Natural killer cell (primary cell): ENCODE results near the gene MACROD2. TPM values are rescaled to one million over a fixed set of nuclear protein-coding genes. Genes with fewer than 3 reads are reported as not detected.

Experiments
- ATAC-seq, 3 donors: fragments of 150-1000 bp in 2 of 3; fragments of 200-7000 bp in 1 of 3; cut with Tn5 transposase; 1 replicate in 1 of 3; 2 replicates in 2 of 3; pipeline ENCODE4 v1.10.0; 2021; ENCODE audit warnings: mild to moderate bottlenecking in 2 of 3, moderate library complexity in 2 of 3
- DNase-seq, 2 donors: peaks; one replicate each; pipeline versions ENCODE4 v3.0.0 to v3.0.0-alpha.2; 2013 to 2021; ENCODE audit warnings: mixed read lengths in 1 of 2
- H3K27ac ChIP-seq: one replicate; pipeline ENCODE4 v1.5.1; 2013; ENCODE audit warnings: mild to moderate bottlenecking, low read length
- H3K27me3 ChIP-seq: one replicate; pipeline ENCODE4 v1.6.1; 2013; ENCODE audit warnings: low read length; ENCODE audit not compliant: control insufficient read depth, insufficient read depth
- H3K36me3 ChIP-seq: one replicate; pipeline ENCODE4 v1.6.1; 2013; ENCODE audit warnings: low read length; ENCODE audit not compliant: control insufficient read depth, insufficient read depth
- H3K4me1 ChIP-seq: one replicate; pipeline ENCODE4 v1.6.1; 2013; ENCODE audit warnings: low read length; ENCODE audit not compliant: control insufficient read depth, insufficient read depth
- H3K4me3 ChIP-seq: one replicate; pipeline ENCODE4 v1.5.1; 2013; ENCODE audit warnings: low read length
- H3K9me3 ChIP-seq: one replicate; pipeline ENCODE4 v1.6.1; 2013; ENCODE audit warnings: low read length; ENCODE audit not compliant: control insufficient read depth, insufficient read depth
- H3K27ac Mint-ChIP-seq, 2 donors: one replicate each; pipeline ENCODE4 v1.8.0; 2022; ENCODE audit warnings: mild to moderate bottlenecking in 2 of 2, mixed read lengths in 2 of 2, moderate library complexity in 1 of 2
- H3K27me3 Mint-ChIP-seq, 2 donors: one replicate each; pipeline ENCODE4 v1.8.0; 2022; ENCODE audit warnings: low read depth in 2 of 2, mixed read lengths in 2 of 2
- H3K36me3 Mint-ChIP-seq: one replicate; pipeline ENCODE4 v1.8.0; 2022; ENCODE audit warnings: mixed read lengths
- H3K4me1 Mint-ChIP-seq, 2 donors: one replicate each; pipeline ENCODE4 v1.8.0; 2022; ENCODE audit warnings: mixed read lengths in 2 of 2
- H3K4me3 Mint-ChIP-seq: one replicate; pipeline ENCODE4 v1.8.0; 2022; ENCODE audit warnings: mild to moderate bottlenecking, moderate library complexity, mixed read lengths
- H3K9me3 Mint-ChIP-seq, 2 donors: one replicate each; pipeline ENCODE4 v1.8.0; 2022; ENCODE audit warnings: mixed read lengths in 2 of 2
- CTCF ChIP-seq: fragments of 200-600 bp; IDR thresholded peaks from one replicate; pipeline ENCODE4 v1.8.0; 2022; ENCODE audit warnings: antibody characterized with exemption
- WGBS: methylation state at CpG from one replicate; pipeline ENCODE4 v1.1.7; 2013; ENCODE audit warnings: missing lambda C conversion rate; ENCODE audit not compliant: insufficient coverage; 5-methylcytosine and 5-hydroxymethylcytosine counted together
- intact Hi-C: fragments of 100-400 bp; cut with micrococcal nuclease; formaldehyde crosslinking; loops from one replicate; pipeline ENCODE4 v1.14.2; 2022
- total RNA-seq, 4 donors: library from RNA; stranded (reverse); fragments of 120-200 nt in 1 of 4; gene quantifications; one replicate each; pipeline versions ENCODE4 v1.2.3 to v1.2.4, GENCODE V29; 2013 to 2022

MACROD2 gene
- total RNA-seq, 3 donors from 2014 or later (not counting 1 experiment from before 2014, with no cell fraction given): 0.19 to 0.88 TPM; not detected in 1

GRCh38 chr20:14414560-14414959 lies 419.2 kb downstream of the MACROD2 start:
- Mint-ChIP-seq H3K27ac (no peak overlapping the region), H3K36me3 (peaks cover 6% of the 10 kb centered on the region), H3K4me3 (no peak overlapping the region), H3K9me3 (peaks cover 4 to 8% of the 10 kb centered on the region in 2 donors), H3K4me1 (no peaks in the 10 kb centered on the region), H3K27me3 (no peaks in the 10 kb centered on the region)
- 69% methylated on average over 2 of the region's 2 CpGs for WGBS
- no peak for TF ChIP-seq CTCF
- DNase-seq (no peak), ATAC-seq (no peak)
- intact Hi-C loops: no loop called here
- H3K27me3 ChIP-seq: no peaks in the 10 kb centered on the region
- H3K27ac ChIP-seq: no peak overlapping the region
- H3K4me1 ChIP-seq: no peaks in the 10 kb centered on the region
- H3K9me3 ChIP-seq: no peaks in the 10 kb centered on the region
- no peak overlapping the region for H3K4me3 ChIP-seq
- H3K36me3 ChIP-seq: no peaks in the 10 kb centered on the region

- ATAC-seq: no peak
Observed at GRCh38 chr20:14415467-14415866, 420.2 kb downstream of the MACROD2 start.

GRCh38 chr20:14418376-14418775 lies 423.1 kb downstream of the MACROD2 start:
- no peak overlapping the region for H3K27ac ChIP-seq
- no peak overlapping the region for H3K4me3 ChIP-seq
- TF ChIP-seq CTCF: no peak
- no peaks in the 10 kb centered on the region for H3K36me3 ChIP-seq
- Mint-ChIP-seq H3K4me3 (no peak overlapping the region), H3K36me3 (peaks cover 6% of the 10 kb centered on the region), H3K9me3 (peaks cover 5% of the 10 kb centered on the region in 2 donors), H3K27ac (no peak overlapping the region), H3K27me3 (no peaks in the 10 kb centered on the region), H3K4me1 (no peaks in the 10 kb centered on the region)
- no peaks in the 10 kb centered on the region for H3K27me3 ChIP-seq
- WGBS: 69% methylated on average over 2 of the region's 2 CpGs
- no peak for DNase-seq
- no peaks in the 10 kb centered on the region for H3K9me3 ChIP-seq
- no peak for ATAC-seq
- intact Hi-C loops: no loop called here
- no peaks in the 10 kb centered on the region for H3K4me1 ChIP-seq

More at GRCh38 chr20:14415467-14415866, 420.2 kb downstream of the MACROD2 start:
- no peak for DNase-seq
- H3K27me3 Mint-ChIP-seq: no peaks in the 10 kb centered on the region
- H3K36me3 ChIP-seq: no peaks in the 10 kb centered on the region
- no peaks in the 10 kb centered on the region for H3K9me3 ChIP-seq
- no peaks in the 10 kb centered on the region for H3K4me1 ChIP-seq
- H3K9me3 Mint-ChIP-seq: peaks cover 4 to 8% of the 10 kb centered on the region in 2 donors
- H3K27me3 ChIP-seq: no peaks in the 10 kb centered on the region
- intact Hi-C loops: no loop called here
- H3K36me3 Mint-ChIP-seq: peaks cover 6% of the 10 kb centered on the region
- H3K4me1 Mint-ChIP-seq: no peaks in the 10 kb centered on the region
- H3K27ac ChIP-seq: no peak overlapping the region
- H3K4me3 Mint-ChIP-seq: no peak overlapping the region
- WGBS: 27% methylated on average over 3 of the region's 3 CpGs
- no peak overlapping the region for H3K4me3 ChIP-seq
- TF ChIP-seq CTCF: no peak
- no peak overlapping the region for H3K27ac Mint-ChIP-seq

- ATAC-seq: no peak
Observed at GRCh38 chr20:14422892-14423291, 427.6 kb downstream of the MACROD2 start.

More at GRCh38 chr20:14422892-14423291, 427.6 kb downstream of the MACROD2 start:
- H3K9me3 Mint-ChIP-seq: peaks cover 15% of the 10 kb centered on the region in 2 donors
- H3K9me3 ChIP-seq: no peaks in the 10 kb centered on the region
- H3K27ac ChIP-seq: no peak overlapping the region
- H3K27me3 Mint-ChIP-seq: no peaks in the 10 kb centered on the region
- WGBS: 84% methylated on average over 4 of the region's 4 CpGs
- H3K4me3 Mint-ChIP-seq: no peak overlapping the region
- intact Hi-C loops: no loop called here
- TF ChIP-seq CTCF: no peak
- DNase-seq: no peak
- H3K4me3 ChIP-seq: no peak overlapping the region
- no peak overlapping the region for H3K27ac Mint-ChIP-seq
- no peaks in the 10 kb centered on the region for H3K4me1 ChIP-seq
- no peaks in the 10 kb centered on the region for H3K27me3 ChIP-seq
- no peaks in the 10 kb centered on the region for H3K36me3 ChIP-seq
- no peaks in the 10 kb centered on the region for H3K4me1 Mint-ChIP-seq
- H3K36me3 Mint-ChIP-seq: no peaks in the 10 kb centered on the region
